ENCODE data around the gene PIWIL4. TPM values are rescaled to one million over a fixed set of nuclear protein-coding genes. Genes with fewer than 3 reads are reported as not detected.

The PIWIL4 gene
- total and polyA plus RNA-seq, 9 of the 15 experiments (the other 6 are each of a cell fraction or from before 2014, with no cell fraction given): 6.3 to 17.0 (median 10.8) TPM

DNA sequence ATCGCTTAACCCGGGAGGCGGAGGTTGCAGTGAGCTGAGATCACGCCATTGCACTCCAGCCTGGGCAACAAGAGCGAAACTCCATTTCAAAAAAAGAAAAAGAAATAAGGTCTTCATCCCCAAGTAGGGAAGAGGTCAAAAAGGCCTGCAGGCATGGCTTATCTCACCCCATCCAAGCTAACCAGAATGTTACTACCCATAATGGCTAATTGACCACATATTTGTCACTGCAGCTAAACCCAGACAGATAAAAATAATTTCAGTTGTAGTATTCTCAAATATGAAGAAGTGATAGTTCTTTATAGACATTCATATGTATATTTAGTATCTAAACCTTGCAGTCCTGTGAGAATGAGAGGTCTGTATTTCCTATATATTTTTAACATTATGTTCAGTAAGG lies 17.8 kb downstream of the PIWIL4 start:
- CTCF ChIA-PET (ENCODE audit: low intra/inter-chr PET ratio): no interaction called here

More for the DNA sequence above, 17.8 kb downstream of the PIWIL4 start:
- FAIRE-seq (no peak), ATAC-seq (no peak), DNase-seq (ENCODE audit: extremely low read depth in 1 of 4, low spot score in 3 of 4) (no peak)
- Histone ChIP-seq H3K9ac (ENCODE audit: insufficient read depth in 1 of 2, low read depth in 2 of 2, low read length in 2 of 2) (no peak overlapping the region), H3K27ac (ENCODE audit: extremely low read depth, low read depth, low read length) (no peak overlapping the region), H3K79me2 (ENCODE audit: control insufficient read depth, insufficient read depth, low read length) (no peaks in the 10 kb centered on the region), H2AFZ (ENCODE audit: low read depth, low read length) (no peak overlapping the region), H3K4me3 (no peak overlapping the region), H3K4me2 (ENCODE audit: insufficient read depth, low read length) (no peak overlapping the region), H3K27me3 (ENCODE audit: control insufficient read depth in 2 of 2, insufficient read depth in 2 of 2, low read length in 2 of 2) (no peaks in the 10 kb centered on the region; a peak in 1 of 5 replicates), H3K9me3 (replicated peaks; ENCODE audit: control insufficient read depth, insufficient read depth, low read depth, low read length) (no peaks in the 10 kb centered on the region), H3K9me1 (ENCODE audit: control insufficient read depth, insufficient read depth, low read length) (no peaks in the 10 kb centered on the region), H3K4me1 (replicated peaks in 1 of 2; ENCODE audit: control insufficient read depth in 2 of 2, insufficient read depth in 2 of 2, low read length in 2 of 2) (no peaks in the 10 kb centered on the region), H3K36me3 (ENCODE audit: control insufficient read depth, insufficient read depth, low read length) (peaks cover 6% of the 10 kb centered on the region; the same call in 2 of the 3 replicates), H4K20me1 (replicated peaks; ENCODE audit: control insufficient read depth, insufficient read depth, low read length) (no peaks in the 10 kb centered on the region)
- in situ Hi-C loops (cut with MboI) (no loop called here), intact Hi-C loops (cut with micrococcal nuclease) (no loop called here)
- WGBS (ENCODE audit: insufficient coverage, low coverage, missing lambda C conversion rate): 29% methylated on average over 5 of the region's 5 CpGs
- POLR2A ChIA-PET: no interaction called here
- no peak for TF ChIP-seq ARID2 (IDR thresholded peaks at IDR 0.05)
- no peak for TF ChIP-seq ILK (tag; IDR thresholded peaks at IDR 0.05; ENCODE audit: borderline replicate concordance, low read depth)
- no peak for TF ChIP-seq ARNT (IDR thresholded peaks at IDR 0.05)
- TF ChIP-seq, protein P1, sequence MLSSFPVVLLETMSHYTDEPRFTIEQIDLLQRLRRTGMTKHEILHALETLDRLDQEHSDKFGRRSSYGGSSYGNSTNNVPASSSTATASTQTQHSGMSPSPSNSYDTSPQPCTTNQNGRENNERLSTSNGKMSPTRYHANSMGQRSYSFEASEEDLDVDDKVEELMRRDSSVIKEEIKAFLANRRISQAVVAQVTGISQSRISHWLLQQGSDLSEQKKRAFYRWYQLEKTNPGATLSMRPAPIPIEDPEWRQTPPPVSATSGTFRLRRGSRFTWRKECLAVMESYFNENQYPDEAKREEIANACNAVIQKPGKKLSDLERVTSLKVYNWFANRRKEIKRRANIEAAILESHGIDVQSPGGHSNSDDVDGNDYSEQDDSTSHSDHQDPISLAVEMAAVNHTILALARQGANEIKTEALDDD (IDR thresholded peaks at IDR 0.05): 0 out of 2 replicates have a peak, but pooled peaks have one; percentile 38
- TF ChIP-seq, protein P2, sequence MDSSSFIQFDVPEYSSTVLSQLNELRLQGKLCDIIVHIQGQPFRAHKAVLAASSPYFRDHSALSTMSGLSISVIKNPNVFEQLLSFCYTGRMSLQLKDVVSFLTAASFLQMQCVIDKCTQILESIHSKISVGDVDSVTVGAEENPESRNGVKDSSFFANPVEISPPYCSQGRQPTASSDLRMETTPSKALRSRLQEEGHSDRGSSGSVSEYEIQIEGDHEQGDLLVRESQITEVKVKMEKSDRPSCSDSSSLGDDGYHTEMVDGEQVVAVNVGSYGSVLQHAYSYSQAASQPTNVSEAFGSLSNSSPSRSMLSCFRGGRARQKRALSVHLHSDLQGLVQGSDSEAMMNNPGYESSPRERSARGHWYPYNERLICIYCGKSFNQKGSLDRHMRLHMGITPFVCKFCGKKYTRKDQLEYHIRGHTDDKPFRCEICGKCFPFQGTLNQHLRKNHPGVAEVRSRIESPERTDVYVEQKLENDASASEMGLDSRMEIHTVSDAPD (CRISPR knock-in tag; IDR thresholded peaks at IDR 0.05): no peak
- peak; percentile 87 for TF ChIP-seq ZNF764 (CRISPR knock-in tag; IDR thresholded peaks at IDR 0.05; ENCODE audit: low read depth)
- BruUV-seq (replicated peaks): no TSS peak
